GM10266 (cell line): ENCODE results near the gene RPLP2.

Source experiments
- DNase-seq: peaks from one replicate; pipeline ENCODE4 v3.0.0; 2012; ENCODE audit errors: extremely low spot score
- CTCF ChIP-seq: IDR thresholded peaks from 2 replicates; pipeline ENCODE4 v1.5.1; 2012; ENCODE audit warnings: mild to moderate bottlenecking, low read depth; ENCODE audit not compliant: control insufficient read depth, insufficient read depth; ENCODE audit errors: missing control alignments

The RPLP2 gene

DNA sequence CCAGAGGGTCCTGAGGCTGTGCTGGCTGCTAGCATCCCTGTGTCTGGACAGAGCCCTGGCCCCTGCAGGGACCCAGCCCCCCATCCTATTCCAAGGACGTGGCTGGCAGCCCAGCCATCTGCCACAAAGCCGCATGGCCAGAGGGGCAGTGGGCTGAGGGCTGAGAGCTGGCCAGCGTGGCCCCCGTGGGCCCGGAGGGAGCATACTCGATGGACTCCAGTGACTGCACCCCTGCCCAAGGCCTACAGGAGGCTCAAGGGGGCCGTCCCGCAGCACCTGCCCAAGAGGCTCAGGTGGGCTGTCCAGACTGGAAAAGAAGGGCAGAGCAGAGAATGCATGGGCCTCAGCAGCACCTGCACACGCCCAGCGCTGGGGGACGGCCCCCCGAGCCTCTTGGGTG lies 46.0 kb downstream of the RPLP2 start:
- no peak for TF ChIP-seq CTCF
- DNase-seq, result no peak

DNA sequence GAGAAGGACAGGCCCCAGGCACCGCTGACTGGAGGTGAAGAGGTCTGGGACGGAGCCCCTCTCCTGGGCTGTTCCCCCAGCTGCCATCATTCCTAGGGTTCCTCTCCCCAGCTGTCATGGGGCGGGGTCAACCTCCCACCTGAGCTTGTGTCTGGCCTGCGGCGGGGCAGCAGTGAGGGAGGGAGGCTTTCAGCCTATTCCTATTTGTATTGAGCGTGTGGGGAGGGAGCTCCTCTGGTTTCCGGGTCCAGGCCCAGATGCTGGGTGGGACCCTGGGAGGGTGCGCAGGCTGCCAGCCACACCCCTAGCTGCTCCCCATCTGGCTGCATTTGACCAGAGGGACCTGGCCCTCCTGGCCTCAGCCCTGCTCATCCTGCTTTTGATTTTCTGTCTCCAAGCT lies 46.6 kb downstream of the RPLP2 start:
- no peak for TF ChIP-seq CTCF
- no peak for DNase-seq

DNA sequence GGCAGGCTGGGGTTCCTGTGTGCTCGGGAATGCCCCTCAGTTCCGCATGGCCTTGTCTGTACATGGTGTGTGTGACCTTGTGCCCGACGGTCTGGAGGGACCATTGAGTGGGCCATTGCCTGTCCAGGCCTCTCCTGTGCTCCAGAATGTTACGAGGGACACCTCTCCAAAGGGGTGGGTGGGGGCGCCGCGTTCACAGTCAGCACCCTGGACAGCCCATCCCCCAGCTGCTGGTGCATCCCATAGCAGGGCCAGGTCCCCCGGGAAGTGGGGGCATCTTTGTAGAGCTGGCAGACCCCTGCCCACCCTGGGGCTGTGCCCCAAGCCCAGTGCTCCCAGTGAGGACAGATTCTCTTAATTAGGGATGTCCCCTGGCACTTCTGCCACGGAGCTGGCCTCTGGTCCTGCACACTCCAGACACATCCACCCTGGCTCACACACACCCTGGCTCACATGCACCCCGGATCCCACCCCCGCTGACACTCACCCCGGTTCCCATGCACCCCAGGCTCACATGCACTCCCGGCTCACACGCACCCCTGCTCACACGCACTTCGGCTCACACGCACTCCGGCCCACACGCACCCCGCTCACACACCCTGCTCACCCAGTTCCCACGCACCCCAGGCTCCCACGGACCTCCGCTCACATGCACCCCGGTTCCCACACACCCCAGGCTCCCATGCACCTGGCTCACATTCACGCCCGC lies 48.4 kb downstream of the RPLP2 start:
- no peak for TF ChIP-seq CTCF
- DNase-seq, result no peak

DNA sequence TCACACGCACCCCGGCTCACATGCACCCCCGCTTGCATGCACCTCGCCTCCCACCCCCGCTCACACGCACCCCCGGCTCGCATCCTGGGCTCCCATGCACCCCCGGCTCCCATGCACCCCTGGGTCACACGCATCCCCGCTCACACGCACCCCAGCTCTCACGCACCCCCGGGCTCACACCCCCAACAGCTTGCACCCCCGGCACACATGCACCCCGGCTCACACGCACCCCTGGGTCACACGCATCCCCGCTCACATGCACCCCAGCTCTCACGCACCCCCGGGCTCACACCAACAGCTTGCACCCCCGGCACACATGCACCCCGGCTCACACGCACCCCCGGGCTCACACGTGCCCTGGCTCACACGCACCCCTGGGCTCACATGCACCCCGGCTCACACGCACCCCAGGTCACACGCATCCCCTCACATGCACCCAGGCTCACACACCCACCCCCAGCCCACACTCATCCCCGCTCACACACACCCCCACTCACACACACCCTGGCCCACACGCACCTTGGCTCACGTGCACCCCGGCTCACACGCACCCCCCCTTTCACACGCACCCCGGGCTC lies 49.1 kb downstream of the RPLP2 start:
- no peak for DNase-seq
- TF ChIP-seq CTCF, result no peak

DNA sequence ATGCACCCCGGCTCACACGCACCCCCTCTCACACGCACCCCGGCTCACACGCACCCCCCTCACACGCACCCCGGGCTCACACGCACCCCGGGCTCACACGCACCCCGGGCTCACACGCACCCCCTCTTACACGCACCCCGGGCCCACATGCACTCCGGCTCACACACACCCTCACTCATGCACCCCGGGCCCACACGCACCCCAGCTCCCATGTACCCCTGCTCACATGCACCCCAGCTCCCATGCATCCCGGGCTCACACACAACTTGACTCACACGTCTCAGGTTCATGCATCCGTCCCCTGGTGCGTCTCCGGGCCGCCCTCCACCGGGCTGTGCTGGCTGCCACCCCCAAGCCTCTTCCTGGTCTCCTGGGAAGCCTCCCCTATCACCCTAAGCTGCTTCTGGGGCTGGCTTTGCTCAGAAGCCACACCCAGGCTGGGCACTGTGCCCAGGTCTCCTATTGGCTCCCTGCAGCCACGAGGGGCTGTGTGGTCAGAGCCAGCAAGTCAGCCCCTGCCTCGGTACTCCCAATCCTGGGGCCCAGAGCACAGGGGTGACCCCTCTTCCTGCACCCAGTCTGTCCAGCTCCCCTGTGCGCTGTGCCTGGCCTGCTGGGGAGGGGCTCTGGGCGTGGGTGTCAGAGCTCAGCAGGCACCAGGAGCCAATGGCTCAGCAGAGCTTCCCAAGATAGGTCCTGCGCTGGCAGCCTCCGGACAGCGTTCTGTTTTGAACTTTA lies 49.8 kb downstream of the RPLP2 start:
- no peak for DNase-seq
- no peak for TF ChIP-seq CTCF

- no peak for TF ChIP-seq CTCF
Observed at GRCh38 chr11:860234-861104, 50.7 kb downstream of the RPLP2 start.

More at GRCh38 chr11:860234-861104, 50.7 kb downstream of the RPLP2 start:
- DNase-seq, result no peak
